ENCODE measurements around the gene GNA14. TPM values are rescaled to one million over a fixed set of nuclear protein-coding genes. Genes with fewer than 3 reads are reported as not detected.

Gene GNA14
- total RNA-seq, 1 experiment from 2014 or later: 1.3 TPM

DNA sequence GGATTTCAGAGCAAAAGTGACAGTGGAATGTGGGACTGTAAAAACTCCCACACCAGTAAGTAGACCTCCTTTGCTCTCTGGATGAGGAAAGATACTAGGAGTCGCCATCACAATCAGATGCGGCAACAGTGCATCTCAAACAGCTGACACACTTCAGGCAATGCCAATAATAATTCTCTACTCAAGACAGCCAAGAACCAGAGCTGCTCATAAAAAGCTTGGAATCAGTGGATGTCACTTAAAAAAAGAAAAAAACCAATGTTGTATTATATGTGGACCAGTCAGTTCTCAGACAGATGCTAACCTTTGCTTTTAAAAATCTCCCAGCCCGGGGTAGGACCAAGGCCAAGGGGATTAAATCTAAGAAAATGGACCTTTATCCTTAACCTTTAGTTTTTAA is 185.0 kb downstream of the GNA14 start:
- no peaks in the 10 kb centered on the region for H3F3A ChIP-seq (ENCODE audit: insufficient read depth, low read depth)
- H3K9me2 ChIP-seq (ENCODE audit: insufficient read depth): no peaks in the 10 kb centered on the region
- BruUV-seq (replicated peaks): no TSS peak
- DNase-seq: no peak
- POLR2A ChIA-PET (ENCODE audit: unreplicated experiment): no interaction called here
- no peak for TF ChIP-seq EZH2 (IDR thresholded peaks at IDR 0.05; ENCODE audit: low read depth)
- TF ChIP-seq, protein P1, sequence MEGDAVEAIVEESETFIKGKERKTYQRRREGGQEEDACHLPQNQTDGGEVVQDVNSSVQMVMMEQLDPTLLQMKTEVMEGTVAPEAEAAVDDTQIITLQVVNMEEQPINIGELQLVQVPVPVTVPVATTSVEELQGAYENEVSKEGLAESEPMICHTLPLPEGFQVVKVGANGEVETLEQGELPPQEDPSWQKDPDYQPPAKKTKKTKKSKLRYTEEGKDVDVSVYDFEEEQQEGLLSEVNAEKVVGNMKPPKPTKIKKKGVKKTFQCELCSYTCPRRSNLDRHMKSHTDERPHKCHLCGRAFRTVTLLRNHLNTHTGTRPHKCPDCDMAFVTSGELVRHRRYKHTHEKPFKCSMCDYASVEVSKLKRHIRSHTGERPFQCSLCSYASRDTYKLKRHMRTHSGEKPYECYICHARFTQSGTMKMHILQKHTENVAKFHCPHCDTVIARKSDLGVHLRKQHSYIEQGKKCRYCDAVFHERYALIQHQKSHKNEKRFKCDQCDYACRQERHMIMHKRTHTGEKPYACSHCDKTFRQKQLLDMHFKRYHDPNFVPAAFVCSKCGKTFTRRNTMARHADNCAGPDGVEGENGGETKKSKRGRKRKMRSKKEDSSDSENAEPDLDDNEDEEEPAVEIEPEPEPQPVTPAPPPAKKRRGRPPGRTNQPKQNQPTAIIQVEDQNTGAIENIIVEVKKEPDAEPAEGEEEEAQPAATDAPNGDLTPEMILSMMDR (conservative IDR thresholded peaks at IDR 0.05): no peak
- no peaks in the 10 kb centered on the region for H3K9me3 ChIP-seq (ENCODE audit: insufficient read depth, low read depth)
- no peak overlapping the region for H2AFZ ChIP-seq
- peaks cover 13% of the 10 kb centered on the region; the same call in 1 of the 2 replicates for H3K4me1 ChIP-seq (replicated peaks; ENCODE audit: insufficient read depth)
- no peaks in the 10 kb centered on the region for H3K79me2 ChIP-seq (ENCODE audit: low read depth)
- CTCF ChIA-PET: no interaction called here
- no peak overlapping the region for H3K4me2 ChIP-seq
- H4K20me1 ChIP-seq (ENCODE audit: insufficient read depth): no peaks in the 10 kb centered on the region
- H3K27me3 ChIP-seq (ENCODE audit: insufficient read depth, low read depth): no peaks in the 10 kb centered on the region
- H3K36me3 ChIP-seq (ENCODE audit: low read depth): no peaks in the 10 kb centered on the region
- no peak overlapping the region for H3K27ac ChIP-seq
- H3K4me3 ChIP-seq: no peak overlapping the region
- intact Hi-C loops (cut with micrococcal nuclease; ENCODE audit: unreplicated experiment): no loop called here

DNA sequence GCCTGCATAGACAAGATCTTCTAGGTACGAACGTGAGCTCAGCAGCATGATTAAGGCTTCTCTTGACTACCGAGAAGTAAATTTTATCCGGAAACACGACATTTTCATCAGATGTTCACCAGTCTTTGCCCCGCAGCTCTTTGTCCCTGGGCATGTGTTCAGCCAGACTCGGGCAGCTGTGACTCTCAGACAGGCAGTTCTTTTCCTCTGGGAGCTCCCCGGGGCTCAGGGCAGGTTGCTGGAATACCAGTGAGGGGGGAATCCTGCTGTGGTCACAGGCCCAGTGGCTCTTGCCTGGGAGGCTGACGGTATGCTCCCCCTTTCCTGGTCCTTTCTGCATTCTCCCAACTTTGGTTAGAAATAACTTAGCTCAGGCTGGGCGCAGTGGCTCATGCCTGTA is 186.1 kb downstream of the GNA14 start:
- no peak for TF ChIP-seq EZH2 (IDR thresholded peaks at IDR 0.05; ENCODE audit: low read depth)
- TF ChIP-seq, protein P1 (conservative IDR thresholded peaks at IDR 0.05): no peak
- H3K27me3 ChIP-seq (ENCODE audit: insufficient read depth, low read depth): no peaks in the 10 kb centered on the region
- ChIA-PET CTCF (no interaction called here), POLR2A (ENCODE audit: unreplicated experiment) (interaction anchor here (0.7 kb wide), 1 partner anchor 212 kb away, joined by 3 read pairs; no protein-coding TSS in a partner anchor)
- H3K36me3 ChIP-seq (ENCODE audit: low read depth): no peaks in the 10 kb centered on the region
- no peak overlapping the region for H3K27ac ChIP-seq
- no peaks in the 10 kb centered on the region for H4K20me1 ChIP-seq (ENCODE audit: insufficient read depth)
- H3K4me2 ChIP-seq: no peak overlapping the region
- peaks cover 10% of the 10 kb centered on the region; the same call in 1 of the 2 replicates for H3K4me1 ChIP-seq (replicated peaks; ENCODE audit: insufficient read depth)
- no peaks in the 10 kb centered on the region for H3K9me3 ChIP-seq (ENCODE audit: insufficient read depth, low read depth)
- H3F3A ChIP-seq (ENCODE audit: insufficient read depth, low read depth): no peaks in the 10 kb centered on the region
- H3K9me2 ChIP-seq (ENCODE audit: insufficient read depth): no peaks in the 10 kb centered on the region
- intact Hi-C loops (cut with micrococcal nuclease; ENCODE audit: unreplicated experiment): no loop called here
- no peak overlapping the region for H3K4me3 ChIP-seq
- no TSS peak for BruUV-seq (replicated peaks)
- H3K79me2 ChIP-seq (ENCODE audit: low read depth): no peaks in the 10 kb centered on the region
- DNase-seq: no peak
- H2AFZ ChIP-seq: no peak overlapping the region

DNA sequence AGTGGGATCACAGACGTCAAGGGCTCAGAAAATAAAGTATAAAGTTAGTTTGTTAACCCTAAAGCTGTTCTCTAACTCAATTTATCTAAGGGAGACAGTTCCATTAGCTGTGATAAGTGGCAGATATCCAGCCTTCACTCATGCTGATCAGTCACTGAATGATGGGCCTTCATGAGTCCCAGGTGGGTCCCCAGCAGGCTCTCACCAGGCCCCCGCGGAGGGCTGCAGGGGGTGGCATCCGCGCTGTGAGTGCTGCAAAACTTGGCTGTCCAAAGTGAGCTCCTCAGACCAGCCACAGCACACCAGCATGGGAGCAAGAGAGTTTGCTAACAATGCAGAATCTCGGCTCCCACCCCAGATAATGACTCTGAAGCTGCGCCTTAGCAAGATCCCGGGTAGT is 187.2 kb downstream of the GNA14 start:
- H3K36me3 ChIP-seq (ENCODE audit: low read depth): no peaks in the 10 kb centered on the region
- H3K9me3 ChIP-seq (ENCODE audit: insufficient read depth, low read depth): no peaks in the 10 kb centered on the region
- H2AFZ ChIP-seq: no peak overlapping the region
- H3K4me3 ChIP-seq: no peak overlapping the region
- intact Hi-C loops (cut with micrococcal nuclease; ENCODE audit: unreplicated experiment): no loop called here
- H3K4me2 ChIP-seq: no peak overlapping the region
- no peaks in the 10 kb centered on the region for H4K20me1 ChIP-seq (ENCODE audit: insufficient read depth)
- H3K27me3 ChIP-seq (ENCODE audit: insufficient read depth, low read depth): no peaks in the 10 kb centered on the region
- H3K79me2 ChIP-seq (ENCODE audit: low read depth): no peaks in the 10 kb centered on the region
- BruUV-seq (replicated peaks): no TSS peak
- no peaks in the 10 kb centered on the region for H3K4me1 ChIP-seq (replicated peaks; ENCODE audit: insufficient read depth)
- ChIA-PET CTCF (no interaction called here), POLR2A (ENCODE audit: unreplicated experiment) (no interaction called here)
- no peaks in the 10 kb centered on the region for H3F3A ChIP-seq (ENCODE audit: insufficient read depth, low read depth)
- TF ChIP-seq, protein P1 (conservative IDR thresholded peaks at IDR 0.05): no peak
- no peak for TF ChIP-seq EZH2 (IDR thresholded peaks at IDR 0.05; ENCODE audit: low read depth)
- no peak overlapping the region for H3K27ac ChIP-seq
- no peaks in the 10 kb centered on the region for H3K9me2 ChIP-seq (ENCODE audit: insufficient read depth)
- DNase-seq: no peak

All from PC-9 (cell line).